HL-60/S4 treated with phorbol 12-myristate 13-acetate at 8.2 ng/mL for 4 days and 3 days (cell line): ENCODE results near the gene UTY.

Source experiments
- in situ Hi-C: fragments of 300-500 bp; cut with MboI; formaldehyde crosslinking; loops from 2 replicates; pipeline ENCODE4 v1.15.0; 2022; ENCODE audit warnings: low sequenced_read_pairs

Gene UTY

DNA sequence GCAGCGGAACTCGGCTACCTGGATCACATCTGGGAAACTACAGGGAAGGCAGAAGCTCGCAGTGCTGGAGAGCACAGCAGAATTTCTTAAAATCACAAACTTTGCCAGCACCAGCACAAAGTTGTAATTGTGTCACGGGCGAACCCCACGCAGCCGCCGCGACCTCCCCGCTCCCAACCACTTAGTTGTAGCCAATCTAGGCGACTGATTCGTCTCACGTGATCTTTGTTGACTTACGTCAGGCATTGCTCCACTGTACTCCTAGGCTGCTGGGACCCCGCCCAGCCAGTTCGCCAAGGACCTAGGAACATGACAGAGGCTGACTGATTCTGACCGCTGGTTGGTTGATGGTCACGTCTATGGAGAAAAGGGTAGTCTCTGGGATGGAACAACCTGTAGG is at the start of gene UTY:
TSS of gene UTY (minus strand) at position 206 of the 400 bp plus-strand sequence. CDS start 368 bp downstream, outside the sequence.
- in situ Hi-C loops = no loop called here

DNA sequence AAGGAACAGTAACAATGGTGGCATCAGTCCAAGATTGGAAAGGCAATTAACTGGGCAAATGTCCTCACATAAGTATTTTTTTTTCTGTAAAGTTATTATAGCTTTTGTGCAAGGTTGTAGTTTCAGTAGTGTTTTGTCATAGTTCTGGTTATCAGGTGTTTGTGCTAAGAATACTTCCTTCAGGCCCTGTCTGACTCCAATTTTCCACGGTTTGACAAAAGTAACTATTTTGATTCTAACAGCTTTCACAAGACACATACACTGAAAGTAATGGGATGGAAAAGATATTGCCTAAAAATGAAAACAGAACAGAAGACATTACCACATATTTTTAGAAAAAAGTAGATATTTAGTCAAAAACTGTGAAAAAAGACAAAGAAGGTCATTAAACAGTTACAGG is 40.6 kb upstream of the UTY start:
- in situ Hi-C loops = no loop called here

DNA sequence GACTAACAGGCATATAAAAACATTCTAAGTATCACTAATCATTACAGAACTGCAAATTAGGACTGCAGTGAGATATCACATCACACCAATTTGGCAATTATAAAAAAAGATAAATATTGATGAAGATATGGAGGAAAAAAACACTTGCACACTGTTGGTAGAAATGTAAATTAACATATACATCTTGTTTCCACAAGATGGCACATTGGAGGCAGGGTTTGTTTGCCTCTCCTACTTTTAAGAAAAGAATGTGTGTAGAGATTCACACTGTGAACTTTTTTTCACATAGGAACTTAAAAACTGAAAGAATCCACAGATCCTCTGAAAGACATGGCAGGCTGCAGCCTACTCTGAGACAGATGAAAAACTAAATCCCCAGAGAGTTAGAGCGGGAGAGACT is 21.4 kb upstream of the UTY start:
- in situ Hi-C loops = no loop called here

DNA sequence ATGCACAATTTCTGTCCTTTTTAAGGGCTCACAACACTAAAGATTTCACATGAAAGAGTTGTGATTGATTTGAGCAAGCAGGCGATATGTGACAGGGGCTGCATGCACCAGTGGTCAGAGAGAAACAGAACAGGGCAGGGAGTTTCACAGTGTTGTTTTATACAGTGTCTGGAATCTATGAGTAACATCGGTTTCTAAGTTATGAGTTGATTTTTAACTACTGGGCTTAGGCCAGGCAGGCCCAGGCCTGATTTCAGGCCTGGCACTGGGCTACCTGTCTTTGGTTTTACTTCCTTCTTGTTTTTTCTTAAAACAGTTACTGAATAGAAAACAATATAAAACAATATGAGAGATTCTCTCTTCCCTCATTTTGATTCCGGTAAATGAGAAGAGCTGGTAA is 13.9 kb upstream of the UTY start:
- in situ Hi-C loops = no loop called here

DNA sequence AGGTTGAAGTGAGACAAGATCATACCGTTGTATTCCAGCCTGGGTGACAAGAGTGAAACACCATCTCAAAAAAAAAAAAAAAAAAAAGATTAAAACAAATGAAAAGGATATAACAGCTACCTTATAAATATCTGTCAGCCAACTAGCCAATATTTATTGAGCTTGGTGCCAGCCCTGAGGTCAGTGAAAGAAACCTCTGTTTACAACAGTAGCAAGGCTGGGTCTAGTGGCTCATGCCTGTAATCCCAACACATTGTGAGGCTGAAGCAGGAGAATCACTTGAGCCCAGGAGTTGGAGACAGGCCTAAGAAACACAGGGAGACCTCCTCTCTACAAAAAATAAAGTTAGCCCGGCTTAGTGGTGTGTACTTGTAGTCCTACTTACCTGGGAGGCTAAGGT is 12.6 kb upstream of the UTY start:
- in situ Hi-C loops = no loop called here

DNA sequence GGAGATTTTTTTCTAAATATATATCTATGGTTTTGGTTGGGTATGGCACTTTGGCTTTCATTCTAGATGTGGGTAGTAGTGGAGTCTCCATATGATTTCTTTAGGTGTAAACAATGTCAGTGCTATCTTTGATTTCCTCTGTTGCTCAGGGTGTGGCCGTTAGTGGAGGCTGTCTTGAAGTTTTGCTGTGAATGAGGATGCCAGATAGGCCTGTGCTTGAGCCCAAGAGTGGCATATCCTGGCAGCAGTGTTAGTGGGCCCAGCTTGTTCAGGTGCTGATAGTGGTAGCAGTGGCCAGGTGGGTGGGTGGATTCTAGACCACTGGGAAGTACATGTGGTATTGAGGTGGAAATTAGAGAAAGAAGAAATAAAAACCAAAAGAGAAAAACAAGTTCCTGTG is 8.9 kb upstream of the UTY start:
- in situ Hi-C loops = no loop called here

DNA sequence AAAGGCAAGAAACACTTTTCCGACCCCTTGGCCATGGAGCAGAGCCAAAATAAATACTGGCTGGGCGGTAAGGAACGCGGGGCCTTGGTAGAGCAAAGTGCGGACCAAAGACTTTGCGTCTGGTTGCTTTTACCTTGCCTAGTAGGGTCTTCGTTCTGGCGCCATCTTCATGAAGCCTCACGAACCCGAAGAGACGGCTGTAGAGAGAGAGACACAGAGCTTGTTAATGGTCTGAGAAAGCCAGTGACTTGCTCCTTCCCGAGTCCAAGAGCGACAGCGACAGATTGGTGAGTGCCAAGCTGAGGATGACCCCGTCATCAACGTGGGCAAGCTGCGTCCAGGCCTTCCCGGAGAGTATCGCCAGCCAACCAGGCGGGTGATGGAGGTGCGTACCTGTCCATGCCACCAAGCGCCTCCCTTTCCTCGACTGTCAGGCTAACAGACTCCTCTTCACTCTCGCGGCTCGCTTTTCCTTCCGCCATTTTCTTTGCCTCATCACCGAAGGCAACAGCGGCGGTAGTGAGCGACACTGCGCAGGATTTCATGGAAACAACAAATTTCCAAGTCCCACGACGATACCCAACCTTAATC is 617 bp downstream of the UTY start:
- in situ Hi-C loops = no loop called here

DNA sequence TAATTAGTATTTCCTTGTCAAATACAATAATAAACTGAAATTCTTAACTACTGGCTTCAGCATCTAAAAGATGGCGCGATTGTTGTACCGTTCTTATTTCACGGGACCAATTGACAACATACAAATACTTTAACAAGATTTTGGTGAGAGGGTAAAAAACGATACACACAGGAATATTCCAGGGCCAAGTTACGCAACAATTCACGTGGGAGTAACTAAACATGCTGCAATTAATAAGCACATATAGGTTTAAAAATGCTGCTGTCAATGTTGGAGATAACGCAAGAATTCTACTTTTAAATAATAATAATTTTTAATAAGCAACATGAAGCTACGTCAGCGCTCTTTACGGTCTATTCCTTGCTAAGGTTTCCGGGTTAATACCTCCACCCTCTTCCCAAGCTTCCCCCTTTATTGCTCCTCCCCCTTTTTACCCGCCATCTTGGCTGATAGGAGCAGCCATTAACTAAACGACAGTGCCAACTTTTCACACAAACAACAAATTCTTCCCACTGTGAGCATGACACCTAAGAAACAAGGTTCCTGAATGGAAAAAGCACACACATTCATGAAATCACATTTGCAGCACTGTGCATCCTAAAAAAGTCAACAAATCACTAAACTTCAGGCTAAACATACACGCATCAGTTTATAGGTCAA is 1.6 kb downstream of the UTY start:
- in situ Hi-C loops = no loop called here

DNA sequence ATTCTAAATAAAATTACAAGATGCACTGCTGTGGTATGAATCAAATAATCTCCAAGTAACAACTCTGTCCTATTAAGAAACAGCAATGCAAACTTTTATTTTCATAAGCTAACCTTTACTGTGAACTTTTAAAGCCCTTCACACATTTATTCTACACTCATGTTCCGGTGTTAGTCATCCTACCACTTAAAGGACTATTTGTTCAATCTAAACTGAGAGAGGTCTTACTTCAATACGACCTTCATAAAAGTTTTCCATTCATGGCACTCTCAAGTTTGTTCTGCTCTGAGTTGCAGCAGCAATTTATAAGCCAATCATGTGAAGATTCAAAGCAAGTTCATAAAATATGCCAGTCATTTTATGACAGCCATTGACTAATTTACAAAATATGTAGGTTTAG is 4.8 kb downstream of the UTY start:
- in situ Hi-C loops = no loop called here

DNA sequence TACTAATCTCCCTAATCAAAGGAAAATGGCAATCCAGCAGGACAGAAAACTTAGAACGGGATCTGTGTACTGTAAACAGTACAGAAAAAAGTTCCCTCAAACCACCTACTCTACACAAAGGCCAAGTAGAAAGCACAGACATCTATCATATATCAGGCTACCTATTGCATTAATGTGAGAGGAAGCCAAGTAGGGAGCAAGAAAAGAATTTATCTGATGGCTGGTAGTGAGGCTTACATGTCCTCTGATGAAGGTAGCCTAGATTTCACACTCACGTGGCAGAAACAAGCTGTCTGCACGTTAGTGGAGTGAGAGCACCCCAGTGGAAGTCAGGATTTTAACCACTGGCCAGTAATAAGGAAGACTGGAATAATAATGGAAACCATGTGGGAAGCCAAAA is 28.3 kb downstream of the UTY start:
- in situ Hi-C loops = no loop called here

DNA sequence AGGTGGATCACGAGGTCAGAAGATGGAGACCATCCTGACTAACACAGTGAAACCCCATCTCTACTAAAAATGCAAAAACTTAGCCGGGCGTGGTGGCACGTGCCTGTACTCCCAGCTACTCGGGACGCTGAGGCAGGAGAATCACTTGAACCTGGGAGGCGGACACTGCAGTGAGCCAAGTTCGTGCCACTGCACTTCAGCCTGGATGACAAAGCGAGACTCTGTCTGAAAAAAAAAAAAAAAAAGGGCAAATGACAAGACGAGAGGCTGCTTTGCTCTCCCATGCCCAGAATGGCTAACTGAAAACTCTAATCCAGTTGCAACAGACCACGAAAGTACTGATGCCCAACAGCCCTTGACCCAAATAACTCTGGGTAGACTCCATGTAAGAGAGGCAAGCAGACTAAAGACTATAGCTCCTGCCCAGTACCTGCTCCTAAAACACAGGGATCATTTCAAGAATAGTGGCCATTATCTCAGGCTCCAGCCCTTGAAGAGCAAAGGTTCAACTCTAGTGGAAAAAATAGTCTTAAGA is 29.2 kb downstream of the UTY start:
- in situ Hi-C loops = no loop called here

DNA sequence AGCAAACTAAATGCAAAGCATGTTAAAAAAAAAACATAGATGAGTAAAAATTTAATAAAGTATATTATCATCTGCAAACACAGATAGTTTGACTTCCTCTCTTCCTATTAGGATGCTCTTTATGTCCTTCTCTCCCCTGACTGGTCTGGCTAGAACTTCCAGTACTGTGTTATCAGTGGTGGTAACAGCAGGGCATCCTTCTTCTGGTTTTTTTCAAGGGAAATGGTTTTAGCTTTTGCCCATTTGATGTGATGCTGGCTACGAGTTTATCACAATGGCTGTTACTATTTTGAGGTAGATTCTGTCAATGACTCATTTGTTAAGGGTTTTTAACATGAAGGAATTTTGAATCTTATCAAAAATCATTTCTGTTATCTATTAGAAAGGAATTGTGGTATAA is 34.3 kb downstream of the UTY start:
- in situ Hi-C loops = no loop called here

DNA sequence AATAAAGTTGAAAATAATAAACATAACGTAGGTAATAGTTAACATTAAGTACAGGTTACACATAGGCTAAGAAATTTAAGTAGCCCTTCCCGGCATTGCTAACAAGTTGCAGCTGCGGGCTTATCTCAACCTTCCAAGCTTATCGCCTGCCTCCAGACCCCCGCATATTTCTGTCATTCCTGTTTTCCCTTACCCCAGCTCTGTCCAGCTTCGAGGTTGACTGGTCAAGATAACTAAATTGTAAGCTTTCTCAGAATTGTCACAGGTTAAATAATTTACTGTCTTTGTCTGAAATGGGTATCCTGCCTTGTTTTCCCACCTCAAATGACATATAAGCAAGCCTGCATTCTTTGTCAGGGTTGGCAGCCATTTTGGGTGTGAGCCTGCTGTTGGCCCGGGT is 36.7 kb downstream of the UTY start:
- in situ Hi-C loops = no loop called here

DNA sequence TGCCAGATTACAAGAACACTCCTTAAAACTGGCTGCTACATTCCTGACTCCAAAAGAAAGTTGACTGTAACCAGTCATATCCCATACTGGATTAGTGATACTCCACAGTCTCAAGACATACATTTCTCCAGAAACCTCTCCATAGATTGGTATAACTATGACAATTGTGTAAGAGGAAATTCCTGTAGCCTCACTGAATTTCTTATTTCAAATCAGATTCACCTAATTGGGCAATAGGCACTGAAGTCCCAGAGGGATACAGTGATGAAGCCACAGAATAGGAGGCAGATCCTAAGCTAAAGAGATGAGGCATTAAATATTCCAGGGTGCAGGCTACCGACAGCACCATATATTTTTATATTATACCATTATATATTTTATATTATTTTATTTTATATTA is 39.0 kb downstream of the UTY start:
- in situ Hi-C loops = no loop called here

DNA sequence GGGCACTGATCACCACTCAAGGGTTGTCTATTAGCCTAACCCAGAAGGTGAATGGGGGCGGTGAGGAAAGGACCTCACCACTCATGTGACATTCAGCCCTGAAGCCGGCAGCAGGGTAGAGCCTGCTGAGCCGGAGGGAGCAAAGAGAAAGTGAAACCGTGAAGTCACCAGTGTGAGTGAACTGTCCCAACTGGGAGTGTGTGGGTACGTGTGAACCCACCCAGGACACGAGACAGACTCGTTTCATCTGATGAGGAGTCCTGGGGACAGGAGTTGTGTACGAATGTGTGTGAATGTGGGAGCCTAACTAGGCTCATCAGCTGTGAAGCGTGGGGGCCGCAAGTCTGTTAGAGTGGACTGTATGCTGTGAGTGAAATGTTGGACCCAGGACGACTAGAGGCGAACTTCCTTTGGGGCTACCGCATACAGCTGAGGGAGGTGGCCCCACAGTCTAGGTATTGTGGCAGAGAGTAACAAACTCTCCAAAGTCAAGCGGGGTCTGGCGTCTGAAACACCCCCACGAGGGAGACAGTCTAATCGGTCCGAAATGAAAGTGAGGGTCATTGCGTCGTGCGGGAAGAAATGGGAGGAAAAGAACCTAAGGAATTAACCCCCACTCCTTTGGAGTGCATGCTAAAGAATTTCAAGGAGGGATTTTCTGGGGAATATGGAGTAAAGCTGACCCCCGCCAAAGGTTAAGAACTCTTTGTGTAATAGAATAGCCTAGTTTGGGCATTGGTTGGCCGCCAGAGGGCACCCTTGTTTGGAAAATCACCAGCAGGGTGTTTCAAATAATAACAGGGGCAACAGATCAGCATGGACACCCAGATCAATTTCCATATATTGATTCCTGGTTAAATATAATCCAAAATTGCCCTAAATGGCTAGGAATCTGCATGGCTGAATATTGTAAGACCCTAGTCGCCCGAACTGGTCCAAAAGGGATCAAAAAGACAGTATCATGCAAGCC is 43.6 kb downstream of the UTY start:
- in situ Hi-C loops = no loop called here

DNA sequence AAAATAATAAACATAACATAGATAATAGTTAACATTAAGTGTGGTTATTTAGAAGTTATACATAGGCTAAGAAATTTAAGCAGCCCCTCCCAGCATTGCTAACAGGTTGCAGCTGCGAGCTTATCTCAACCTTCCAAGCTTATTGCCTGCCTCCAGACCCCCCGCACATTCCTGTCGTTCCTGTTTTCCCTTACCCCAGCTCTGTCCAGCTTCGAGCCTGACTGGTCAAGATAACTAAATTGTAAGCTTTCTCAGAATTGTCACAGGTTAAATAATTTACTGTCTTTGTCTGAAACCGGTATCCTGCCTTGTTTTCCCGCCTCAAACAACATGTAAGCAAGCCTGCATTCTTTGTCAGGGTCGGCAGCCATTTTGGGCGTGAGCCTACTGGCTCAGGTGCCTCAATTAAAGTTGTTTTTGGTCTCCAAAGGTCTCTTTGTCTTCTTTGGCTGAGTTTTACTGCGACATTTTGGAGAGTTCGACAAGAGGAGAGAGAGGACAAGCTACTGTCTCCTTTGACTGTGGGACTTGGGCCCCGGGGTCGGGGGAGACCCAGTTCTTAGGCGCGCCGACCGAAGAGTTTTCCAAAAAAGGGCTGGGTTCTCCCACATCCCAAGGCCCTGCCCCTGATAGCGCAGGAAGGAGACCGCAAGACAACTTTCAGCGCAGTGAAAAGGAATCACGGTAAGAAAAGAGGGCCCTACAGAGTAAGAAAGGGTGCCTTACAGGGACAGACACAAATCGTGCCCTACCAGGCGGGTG is 44.4 kb downstream of the UTY start:
- in situ Hi-C loops = no loop called here

DNA sequence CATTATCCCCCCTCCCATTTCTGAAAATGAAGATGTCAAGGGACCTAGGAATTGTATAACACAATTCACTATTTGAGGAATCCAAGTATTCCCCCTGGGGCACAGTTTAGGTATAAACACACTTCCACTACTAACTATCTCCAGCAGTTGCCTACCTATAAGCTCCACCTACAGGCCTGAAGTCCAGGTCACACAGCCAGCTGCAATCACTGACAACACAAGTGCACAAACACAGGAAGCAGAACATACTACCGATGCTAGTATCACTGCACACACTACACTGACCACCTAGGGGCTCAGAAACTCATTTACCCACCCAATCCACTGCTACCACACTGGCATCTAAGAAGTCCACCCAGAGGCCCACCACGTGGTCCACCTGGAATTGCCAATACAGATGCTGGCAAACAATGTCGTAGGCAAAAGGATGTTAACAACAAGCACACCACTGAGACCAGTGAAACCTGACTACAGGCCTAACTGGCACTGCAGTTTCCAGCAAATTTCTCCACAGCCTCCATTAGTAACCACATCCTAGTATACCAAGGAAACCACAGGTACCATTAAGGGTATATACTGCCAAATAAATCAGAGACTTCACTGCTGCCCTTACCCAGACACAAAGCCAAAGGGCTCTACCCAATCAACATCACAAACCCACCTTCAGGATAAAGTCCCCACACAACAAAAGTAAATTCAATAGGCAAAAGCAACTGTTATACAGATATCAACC is 47.4 kb downstream of the UTY start:
- in situ Hi-C loops = no loop called here

DNA sequence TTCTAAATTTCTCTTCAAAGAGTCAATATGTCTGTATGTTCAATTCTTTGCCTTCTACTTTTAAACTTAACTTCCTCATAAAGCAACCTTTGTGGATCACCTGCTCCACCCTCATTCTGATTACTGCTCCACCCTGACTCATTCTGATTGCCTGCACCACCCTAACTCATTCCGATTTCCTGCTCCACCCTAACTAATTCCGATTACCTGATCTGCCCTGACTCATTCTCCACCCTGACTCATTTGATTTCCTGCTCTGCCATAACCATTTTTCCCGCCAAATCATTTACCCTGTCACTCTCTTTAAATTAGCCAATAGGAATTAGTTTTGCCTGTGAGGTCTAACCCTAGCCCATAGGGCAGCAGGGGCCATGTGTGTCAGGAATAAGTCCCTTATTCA is 50.3 kb downstream of the UTY start:
- in situ Hi-C loops = no loop called here

DNA sequence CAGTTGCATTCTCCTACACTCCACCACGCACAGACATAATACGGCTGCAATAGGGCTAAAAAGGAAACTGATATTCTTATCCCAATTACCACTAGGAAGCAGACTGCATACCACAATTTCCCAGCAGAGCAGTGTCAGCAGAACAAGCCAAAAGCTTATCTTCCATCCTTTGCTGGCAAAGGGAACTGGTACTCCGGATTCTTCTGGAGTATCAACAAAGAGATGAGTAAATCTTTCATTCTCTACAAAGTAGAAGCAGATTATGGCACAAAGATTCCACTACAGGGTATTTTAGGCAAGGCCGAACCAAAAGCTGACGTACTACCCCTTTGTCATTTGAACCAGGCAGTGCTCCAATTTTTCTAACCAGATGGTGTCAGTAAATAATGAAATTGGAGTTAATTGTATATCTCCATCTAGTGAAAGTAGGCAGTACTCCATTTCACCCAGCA is 56.5 kb downstream of the UTY start:
- in situ Hi-C loops = no loop called here
